HG03558 (cell line): ENCODE results near the gene INPP5A.

Experiments
- ATAC-seq: cut with Tn5 transposase; IDR thresholded peaks from one replicate; pipeline ENCODE4 v1.9.1; 2021; ENCODE audit warnings: moderate number of reproducible peaks; ENCODE audit not compliant: unreplicated experiment; ENCODE audit errors: extremely low read depth

The INPP5A gene

DNA sequence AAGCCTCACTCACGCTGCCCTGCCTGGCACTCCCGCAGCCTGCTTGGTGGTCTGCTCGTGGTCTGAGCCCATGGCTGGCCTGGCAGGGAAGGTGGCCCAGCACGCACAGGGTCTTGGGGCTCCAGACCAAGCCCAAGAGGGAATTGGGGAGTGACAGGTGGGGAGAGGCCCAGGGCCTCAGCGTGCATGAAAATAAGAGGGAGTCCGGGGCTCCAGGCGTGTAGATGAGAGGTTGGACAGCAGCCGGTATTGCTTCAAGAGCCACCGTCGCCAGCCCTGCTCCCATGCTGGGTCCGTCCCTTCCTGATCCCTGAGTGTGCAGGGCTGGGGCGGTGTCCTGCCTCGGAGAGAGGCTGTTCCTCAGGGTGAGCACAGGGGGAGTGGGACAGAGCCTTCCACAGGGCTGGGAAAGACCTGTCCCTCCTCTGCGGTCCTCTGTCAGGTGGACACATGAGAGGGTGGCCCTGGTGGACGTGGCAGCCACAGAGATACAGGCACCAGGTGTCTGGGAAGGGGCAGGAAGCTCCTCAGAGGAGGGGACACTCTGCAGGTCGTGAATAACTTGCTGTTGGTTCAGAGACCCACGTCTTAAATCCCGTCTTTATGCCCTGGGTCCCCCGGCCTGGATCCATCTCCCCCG is 113.1 kb downstream of the INPP5A start:
- ATAC-seq: no peak

DNA sequence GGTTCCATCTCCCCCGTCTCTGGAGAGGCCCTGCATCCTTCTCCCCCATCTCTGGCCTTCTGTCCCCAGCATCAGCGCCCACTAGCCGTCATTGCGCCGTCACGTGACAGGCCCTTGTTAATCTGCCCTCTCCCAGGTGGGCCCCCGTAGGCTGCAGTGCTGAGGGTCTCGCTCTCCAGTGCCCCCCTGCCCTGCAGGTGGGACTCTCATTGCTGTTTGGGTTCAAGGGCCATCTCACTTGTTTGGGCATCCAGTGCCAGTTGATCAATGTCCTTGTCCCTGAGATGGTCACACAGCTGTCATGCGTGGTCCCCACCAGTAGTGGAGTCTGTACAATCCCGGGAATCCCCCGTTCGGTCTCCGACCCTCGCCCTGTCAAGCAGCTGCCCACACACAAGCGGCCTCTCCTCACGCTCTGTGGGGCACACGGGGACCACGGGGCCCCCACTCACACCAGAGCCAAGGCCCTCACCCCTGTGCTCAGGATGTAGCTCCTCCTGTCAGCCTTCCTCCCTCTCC is 114.0 kb downstream of the INPP5A start:
- no peak for ATAC-seq

DNA sequence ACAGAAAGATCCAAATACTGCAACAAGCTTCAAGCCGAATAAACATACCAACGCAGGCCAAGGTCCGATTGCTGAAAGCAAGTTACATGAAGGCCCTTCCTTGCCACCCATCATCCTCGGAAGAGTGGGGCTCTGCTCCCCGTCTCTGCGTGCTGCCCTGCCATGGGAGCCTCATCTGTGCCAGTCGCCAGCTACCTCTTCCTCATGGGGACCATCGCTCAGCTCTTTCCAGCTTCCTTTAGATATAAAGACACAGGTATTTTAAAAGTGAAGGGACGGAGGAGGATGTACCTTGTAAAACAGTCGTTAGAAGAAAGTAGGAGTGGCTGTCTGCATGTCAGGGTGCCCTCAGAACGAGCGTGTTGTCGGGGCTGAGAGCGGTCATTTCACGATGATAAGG is 114.9 kb downstream of the INPP5A start:
- no peak for ATAC-seq

DNA sequence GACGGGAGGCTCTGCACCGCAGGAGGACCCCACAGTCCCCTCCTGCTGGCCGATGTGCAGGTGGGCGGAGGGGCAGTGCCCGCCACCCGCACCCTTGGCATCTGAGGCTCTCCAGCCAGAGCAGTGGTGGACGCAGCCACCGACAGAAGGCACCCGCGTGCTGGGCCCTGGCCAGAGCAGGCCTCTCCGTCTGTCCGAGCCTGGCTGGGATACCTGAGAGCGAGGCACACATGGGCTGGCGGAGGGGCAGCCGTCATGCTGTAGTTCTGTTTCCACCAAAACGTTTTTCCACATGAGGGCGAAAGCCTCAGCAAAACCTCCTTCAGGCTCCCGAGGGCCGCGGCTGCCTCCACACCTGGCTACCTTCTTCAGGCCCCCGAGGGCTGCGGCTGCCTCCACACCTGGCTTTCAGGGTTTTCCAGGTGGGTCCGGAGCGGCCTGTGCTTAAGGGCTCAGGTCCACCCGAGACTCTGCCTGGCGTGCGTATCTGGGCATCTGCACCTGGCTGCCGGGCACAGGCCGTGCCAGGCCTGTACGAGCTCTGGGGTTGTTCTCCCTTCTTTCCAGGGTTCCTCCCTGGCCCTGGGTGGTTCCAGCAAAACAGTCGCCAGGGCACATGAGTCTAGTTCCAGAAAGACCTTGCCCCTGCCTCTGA is 115.5 kb downstream of the INPP5A start:
- ATAC-seq: no peak

DNA sequence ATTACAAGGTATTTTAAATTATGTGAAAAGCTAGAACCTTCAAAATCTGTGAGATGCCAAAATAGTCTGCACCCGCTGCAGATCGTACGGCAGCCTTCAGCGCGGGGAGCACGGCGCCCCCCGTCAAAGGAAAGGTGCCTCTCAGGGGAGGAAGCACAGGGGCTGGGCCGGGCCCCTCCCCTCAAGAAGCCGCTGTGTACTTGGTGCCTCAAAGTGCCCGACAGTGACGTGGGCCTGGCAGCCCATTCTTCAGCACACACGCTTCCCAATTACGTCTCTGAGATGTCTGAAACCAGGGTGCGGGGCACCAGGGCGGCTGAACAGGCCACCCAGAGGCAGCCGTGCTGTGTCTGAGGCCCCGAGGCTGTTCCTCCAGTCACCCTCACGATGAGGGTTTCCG is 116.1 kb downstream of the INPP5A start:
- no peak for ATAC-seq

DNA sequence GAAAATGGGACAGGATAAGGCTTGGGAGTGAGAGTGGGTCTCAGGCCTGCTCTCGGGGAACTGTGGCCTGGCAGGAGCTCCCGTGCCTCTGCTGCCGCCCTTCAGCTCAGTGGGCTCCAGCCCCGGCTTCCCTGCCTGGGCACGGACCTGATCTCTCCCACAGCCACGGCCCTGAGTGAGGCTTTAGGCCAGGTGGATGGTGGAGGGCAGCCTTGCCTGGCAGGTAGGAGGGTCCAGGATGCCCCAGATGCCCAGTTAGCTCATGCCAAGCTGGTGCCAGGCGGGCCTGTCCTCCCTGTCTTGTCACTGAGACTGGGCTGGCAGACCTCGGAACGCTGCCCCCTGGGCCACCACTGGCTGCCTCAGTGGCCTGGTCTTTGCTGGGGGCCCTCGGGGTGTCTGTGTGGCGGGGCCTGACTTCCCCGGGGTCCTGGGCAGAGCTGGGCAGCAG is 116.6 kb downstream of the INPP5A start:
- no peak for ATAC-seq

DNA sequence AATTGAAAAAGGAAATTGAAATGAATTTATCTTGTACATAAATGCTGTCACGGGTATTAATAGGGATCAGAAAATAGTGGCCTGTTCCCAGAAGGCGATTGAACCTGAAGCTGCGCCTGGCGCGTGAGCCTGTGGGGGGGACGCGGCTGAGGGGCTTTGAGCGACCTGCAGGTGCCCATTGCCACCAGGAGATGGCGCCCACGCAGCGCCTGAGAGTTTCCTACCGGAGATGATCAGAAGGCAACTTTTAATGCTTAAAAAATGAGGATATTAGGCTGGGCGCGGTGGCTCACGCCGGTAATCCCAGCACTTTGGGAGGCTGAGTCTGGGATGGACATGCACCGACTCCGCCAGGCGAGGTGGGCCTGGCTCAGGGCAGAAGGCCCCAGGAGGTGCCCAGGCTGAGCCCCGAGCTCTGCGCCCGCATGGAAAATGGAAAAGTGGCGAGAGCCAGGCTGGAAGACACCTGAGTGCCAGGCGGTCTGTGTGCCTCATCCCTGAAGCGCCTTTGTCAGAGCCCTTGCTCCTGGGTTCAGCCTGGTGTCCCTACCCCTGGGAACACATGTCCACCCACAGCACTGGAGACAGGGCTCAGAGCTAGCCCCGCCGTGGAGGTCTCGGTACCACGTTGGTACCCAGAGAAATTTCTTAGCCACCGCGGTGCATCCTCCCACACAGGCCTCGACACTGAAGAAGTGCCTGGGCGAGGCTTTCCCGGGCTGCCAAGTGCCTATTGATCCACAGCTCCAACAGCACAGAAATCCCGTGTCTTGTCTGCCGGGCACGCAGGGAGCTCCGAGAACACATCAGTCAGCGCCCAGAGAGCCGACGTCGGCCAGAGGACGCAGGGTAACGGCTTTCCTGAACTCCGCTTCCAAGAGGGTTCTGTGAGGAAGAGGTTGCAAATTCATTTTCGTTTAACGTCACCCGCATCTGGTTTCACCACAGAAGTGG is 117.4 kb downstream of the INPP5A start:
- ATAC-seq: no peak

DNA sequence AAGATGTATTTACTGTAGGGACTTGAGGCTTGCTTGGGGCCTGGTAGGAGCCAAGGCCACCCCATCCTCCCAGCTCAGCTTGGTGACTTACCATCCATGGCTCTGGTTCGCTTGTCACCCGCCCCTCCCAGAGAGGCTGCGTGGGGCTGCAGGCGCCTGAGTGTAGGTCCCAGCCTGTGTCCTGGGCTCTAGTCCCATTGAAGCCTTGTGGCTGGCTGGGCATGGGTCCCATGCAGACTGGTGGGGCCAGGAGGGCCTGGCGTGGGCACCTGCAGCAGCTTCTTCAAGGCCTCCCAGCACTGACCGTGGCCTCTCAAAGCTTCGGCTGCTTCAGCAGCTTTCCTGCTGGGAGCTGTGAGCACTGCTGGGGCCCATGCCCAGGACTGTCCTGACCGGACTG is 118.1 kb downstream of the INPP5A start:
- no peak for ATAC-seq

DNA sequence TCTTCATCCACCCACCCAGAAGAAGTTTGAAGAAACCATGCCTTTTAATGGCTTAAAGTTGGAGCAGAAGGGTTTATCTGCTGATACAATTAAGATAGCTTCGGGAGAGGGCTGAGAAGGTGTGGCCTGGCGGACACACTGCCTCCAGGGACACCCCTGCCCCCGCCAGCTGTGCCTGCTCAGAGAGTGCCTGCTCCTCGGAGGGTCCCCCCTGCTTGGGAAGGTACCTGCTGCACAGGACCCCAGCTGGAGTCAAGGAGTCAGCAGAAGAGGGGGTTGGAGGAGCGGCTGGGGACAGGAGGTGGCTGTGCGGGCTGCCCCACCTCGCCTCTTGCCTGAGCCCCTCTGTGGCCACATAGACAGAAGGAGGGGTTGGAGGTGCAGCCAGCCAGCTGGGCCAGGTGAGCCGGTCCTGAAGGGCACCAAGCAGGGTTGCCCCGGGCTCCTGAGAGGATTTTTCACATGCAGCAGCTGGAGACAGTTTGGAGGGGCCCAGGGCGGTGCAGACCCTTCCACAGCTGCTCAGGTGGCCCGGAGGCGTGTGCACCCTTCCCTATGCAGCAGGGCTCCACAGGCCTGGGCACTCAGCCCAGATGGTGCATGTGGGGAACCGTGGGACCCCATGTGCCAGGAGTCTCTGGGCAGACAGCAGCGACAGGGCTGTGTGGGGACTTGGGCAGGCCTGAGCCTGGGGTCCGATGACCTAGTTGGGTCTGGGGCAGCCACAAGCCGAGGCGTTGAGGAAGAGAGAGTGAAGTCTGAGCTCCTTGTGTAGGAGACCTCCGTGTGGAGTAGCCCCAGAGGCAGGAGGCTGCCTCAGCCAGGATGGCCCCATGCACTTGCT is 118.9 kb downstream of the INPP5A start:
- no peak for ATAC-seq

DNA sequence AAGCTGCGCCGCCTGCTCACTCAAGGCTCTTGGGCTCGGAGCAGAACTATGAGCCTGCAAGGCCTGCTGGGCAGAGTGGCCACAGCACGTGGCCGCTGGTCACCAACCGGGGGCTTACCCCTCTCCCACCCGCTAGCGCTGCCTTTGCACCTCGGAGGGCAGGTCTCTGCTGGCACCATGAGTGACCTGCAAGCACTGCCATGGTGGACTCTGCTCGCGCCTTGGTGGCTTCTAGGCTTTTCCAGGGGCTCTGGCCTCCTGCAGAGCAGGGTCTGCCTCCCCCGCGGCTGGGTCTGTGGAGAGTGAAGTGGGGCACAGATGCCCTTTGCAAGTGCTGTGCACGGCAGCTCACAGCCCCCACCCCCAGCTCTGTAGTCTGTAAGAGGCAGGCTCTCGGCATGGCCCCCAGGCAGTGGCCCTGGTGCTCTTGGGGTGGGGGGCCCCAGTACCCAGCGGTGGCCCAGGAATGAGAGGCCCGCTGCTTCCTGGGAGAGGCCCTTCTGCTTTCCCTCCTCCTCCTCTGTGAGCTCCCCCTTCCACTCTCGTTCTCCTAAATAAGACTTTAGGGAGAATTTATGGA is 119.6 kb downstream of the INPP5A start:
- no peak for ATAC-seq

DNA sequence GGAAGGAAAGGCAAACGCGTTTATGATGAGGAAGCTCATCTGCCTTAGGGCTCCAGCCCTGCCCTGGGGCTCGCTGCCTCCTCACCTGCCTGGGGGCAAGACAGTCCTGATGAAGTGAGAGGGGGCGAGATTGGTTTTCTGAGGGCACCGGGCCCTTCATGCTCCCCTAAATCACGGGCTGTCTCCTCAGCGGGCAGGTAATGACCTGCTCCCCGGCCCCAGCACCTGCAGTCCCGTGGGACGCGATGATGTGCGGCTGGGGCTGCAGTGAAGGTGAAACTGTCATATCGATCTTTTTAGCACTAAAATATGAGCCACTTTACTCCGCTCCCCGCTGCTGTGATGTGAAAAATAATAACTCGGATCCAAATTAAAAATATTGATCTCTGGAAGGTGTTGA is 120.2 kb downstream of the INPP5A start:
- ATAC-seq: no peak

DNA sequence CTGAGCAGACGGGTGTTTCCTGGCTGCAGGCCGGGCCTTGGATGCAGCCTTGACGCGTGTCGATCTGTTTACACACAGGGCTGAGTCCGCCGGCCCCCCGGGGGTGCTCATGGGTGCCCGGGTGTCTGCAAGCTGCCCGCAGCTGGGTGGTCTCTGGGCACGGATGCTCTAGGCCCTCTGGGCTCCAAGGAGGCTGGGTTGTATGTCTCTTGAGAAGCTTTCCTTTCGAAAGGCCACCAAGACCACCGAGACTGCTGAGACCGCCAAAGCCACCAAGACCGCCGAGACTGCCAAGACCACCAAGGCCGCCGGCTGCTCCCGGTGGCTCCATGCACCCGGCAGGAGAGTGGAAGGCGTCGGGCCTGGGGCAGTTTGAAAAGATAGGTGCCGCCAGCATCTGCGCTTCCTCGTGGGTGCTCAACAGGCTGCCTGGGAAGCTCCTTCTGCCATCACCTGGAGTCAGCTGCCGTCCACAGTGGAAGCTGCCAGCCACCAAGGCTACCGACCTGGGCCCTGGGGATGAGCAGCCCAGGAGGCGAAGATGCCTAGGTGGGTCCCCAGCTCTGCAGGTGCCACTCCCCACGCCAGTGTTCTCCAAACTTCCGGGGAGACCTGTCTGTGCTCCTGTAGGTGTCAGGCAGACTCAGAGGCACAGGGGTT is 121.1 kb downstream of the INPP5A start:
- ATAC-seq: no peak

DNA sequence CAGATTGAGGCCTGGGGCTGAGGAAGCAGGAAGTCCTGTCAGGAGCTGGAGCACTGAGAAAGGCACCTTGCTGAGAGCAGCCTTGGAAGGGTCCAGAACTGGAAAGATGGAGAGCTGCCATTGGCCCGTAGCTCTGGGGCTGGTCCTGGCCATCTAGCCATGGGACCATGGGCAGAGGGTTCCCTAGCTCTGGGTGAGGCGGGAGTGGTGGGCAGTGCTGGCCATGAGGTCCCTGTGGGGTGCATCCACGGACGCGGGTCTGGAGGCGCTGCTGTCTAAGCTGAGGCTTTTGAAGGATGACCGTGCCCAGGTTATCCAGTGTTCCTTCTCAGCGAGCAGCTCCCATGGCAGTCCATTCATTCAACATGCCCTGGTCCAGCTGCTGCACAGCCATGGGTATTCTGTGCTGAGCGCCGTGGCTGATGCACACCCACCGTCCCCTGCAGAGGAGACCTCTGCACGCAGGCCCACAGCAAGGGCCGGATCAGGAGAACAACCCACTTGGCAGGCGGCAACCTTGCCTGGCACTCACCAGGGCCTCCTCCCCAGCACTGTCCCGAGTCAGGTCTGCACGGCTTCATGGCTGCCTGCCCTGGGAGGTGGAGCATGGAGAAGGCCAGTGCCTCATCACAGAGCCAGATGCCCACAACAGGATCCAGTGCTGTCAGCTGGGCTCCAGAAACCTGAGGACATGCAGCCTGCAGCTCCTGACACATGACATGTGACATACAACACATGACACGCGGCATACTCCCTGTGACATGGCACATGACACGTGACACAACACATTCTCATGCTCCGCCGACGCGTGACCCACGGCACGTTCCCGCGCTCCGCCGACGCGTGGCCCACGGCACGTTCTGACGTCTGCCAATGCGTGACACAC is 121.9 kb downstream of the INPP5A start:
- ATAC-seq: no peak

DNA sequence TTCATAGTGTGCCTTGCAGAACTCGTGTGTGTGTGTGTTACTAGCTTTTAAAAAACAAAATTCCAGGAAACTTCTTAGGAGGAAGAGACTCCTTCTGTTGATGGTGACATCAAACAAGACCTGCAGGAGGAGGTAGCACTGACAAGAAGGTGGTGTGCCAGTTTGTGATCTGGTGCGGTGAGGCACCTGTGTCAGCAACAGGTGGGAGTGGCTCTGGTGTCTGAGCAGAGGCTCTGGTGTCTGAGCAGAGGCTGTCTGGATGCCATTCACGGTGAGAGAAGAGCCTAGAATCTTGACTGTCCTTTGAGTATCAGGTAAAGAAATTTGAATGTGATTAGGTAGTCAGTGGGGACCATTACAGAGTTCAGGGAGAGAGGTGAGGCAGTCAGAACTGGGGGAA is 122.8 kb downstream of the INPP5A start:
- ATAC-seq: no peak

DNA sequence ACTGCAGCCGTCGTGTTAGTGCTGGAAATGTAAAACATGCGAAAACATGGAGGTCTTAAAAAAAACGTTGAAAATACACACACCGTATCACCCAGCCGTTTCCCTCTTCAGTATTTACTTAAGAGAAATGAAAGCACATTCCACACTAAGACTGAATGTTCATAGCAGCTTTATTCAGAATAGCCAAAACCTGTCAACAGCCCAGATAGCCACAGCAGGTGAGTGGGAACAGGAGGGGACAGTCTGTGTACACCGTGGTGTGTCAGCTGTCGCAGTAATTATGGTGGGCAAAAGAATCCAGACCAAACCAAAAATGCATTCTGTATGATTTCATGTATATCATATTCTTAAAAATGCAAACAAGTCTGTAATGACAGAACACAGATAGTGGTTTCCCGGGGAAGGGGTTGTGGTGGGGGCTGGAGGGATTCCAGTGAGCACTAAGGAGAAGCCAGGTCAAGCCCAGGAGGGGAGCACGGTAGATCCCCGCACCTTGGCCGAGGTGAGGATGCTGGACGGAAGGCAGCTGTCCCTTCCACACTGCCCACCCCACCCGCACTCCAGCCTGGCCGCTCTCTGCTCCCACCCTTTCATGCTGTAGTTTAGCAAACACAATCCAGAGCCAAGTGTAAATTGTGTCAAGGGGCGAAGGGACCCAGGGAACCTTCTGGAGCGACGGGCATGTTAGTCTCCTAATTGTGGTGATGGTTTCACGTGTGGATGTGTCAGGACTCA is 124.8 kb downstream of the INPP5A start:
- no peak for ATAC-seq

DNA sequence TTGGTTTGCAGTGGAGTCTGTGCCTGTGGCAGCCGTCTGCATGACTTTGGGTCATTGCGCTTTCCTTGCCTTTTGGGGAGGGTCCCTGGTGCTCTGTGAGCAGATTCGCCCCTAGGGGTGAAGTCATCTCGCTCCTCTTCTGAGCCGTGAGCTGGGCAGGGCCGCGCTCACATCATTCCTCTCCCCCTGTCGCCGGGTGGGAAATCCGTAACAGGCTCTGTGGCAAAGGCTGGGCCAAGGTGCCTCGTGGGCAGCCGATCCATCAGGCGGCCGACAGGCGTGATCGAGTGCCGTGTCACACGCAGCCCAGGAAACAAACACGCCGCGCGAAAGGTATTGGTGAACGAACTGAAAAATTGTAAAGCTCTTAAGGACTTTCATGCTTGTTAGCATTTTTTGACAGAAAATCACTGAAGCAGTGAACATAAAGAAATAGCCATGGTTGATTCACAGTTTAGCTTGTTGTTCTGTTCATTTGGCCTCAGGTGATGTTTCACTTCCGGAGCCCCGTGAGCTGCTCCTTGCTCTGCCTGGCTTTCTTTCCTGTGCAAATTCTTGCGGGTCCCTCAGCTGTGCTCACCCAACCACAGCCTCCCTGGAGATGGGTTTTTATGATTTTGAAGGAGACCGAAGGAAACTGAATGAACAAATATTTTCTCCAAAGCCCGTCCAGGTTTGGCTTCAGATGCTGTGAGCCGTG is 126.2 kb downstream of the INPP5A start:
- no peak for ATAC-seq

DNA sequence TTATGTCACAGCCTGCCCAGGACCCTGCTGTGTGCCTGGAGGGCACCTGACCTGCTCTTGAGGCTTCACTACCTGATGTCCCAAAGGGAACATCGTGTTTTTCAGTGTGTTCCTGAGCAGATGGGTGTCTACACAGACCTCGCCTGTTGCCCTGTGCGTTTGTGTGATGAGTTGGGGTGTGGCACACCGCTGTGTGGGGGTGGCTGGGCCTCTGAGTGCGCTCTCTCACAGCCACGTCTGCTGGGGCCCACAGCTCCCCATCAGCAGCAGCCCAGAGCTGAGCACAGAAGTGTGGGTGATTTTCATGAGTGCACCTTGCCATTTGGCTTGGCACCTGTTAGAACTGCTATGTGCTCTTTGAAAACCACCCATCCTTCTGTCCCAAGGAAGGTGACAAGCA is 126.8 kb downstream of the INPP5A start:
- ATAC-seq: no peak
